ENCODE measurements around the gene EVX2. TPM values are rescaled to one million over a fixed set of nuclear protein-coding genes. Genes with fewer than 3 reads are reported as not detected.

EVX2 gene
- total RNA-seq, 1 experiment from 2014 or later = not detected

- H3K27me3 Mint-ChIP-seq (ENCODE audit: low read depth) = peaks cover 100% of the 10 kb centered on the region
- peaks cover 34% of the 10 kb centered on the region for H3K4me1 Mint-ChIP-seq
- DNase-seq (ENCODE audit: low spot score) = no peak
- TF ChIP-seq JAZF1 (CRISPR knock-in tag; IDR thresholded peaks at IDR 0.05) (no peak), GRHL2 (CRISPR knock-in tag; IDR thresholded peaks at IDR 0.05; ENCODE audit: insufficient replicate concordance, severe bottlenecking) (no peak), MXD4 (CRISPR knock-in tag; IDR thresholded peaks at IDR 0.05; ENCODE audit: borderline replicate concordance) (no peak), ETV6 (CRISPR knock-in tag; IDR thresholded peaks at IDR 0.05) (no peak)
- POLR2A ChIA-PET = no interaction called here
- no peak overlapping the region; the same call in 1 of the 2 replicates for H3K4me3 Mint-ChIP-seq
- H3K36me3 Mint-ChIP-seq = no peaks in the 10 kb centered on the region
- no peak overlapping the region for H3K27ac Mint-ChIP-seq
- CTCF ChIA-PET = interaction anchor here (0.7 to 1.9 kb wide), 4 partner anchors 9 to 868 kb away, joined by 3 to 12 read pairs (median 4); no protein-coding TSS in a partner anchor
- no peak for ATAC-seq
- no peaks in the 10 kb centered on the region for H3K9me3 Mint-ChIP-seq
Measured at GRCh38 chr2:176071330-176072291, 12.2 kb downstream of the EVX2 start.

GRCh38 chr2:176068419-176068832 is 15.3 kb downstream of the EVX2 start:
- H3K9me3 Mint-ChIP-seq = no peaks in the 10 kb centered on the region
- ChIA-PET CTCF (interaction anchor here (0.9 to 1.2 kb wide), 2 partner anchors 11 to 17 kb away, joined by 3 read pairs; no protein-coding TSS in a partner anchor), POLR2A (no interaction called here)
- no peak for DNase-seq (ENCODE audit: low spot score)
- peak overlapping the region; percentile 43 for H3K4me3 Mint-ChIP-seq
- ATAC-seq = no peak
- H3K27me3 Mint-ChIP-seq (ENCODE audit: low read depth) = peaks cover 100% of the 10 kb centered on the region
- no peaks in the 10 kb centered on the region for H3K36me3 Mint-ChIP-seq
- peaks cover 32% of the 10 kb centered on the region for H3K4me1 Mint-ChIP-seq
- H3K27ac Mint-ChIP-seq = no peak overlapping the region
- no peak for TF ChIP-seq NFE2L1 (CRISPR knock-in tag; IDR thresholded peaks at IDR 0.05)
- no peak for TF ChIP-seq ZNF671 (CRISPR knock-in tag; IDR thresholded peaks at IDR 0.05)
- no peak for TF ChIP-seq ESRRA (CRISPR knock-in tag; IDR thresholded peaks at IDR 0.05; ENCODE audit: borderline replicate concordance)
- no peak for TF ChIP-seq ATF1 (CRISPR knock-in tag; IDR thresholded peaks at IDR 0.05)
- TF ChIP-seq ZNF423 (CRISPR knock-in tag; IDR thresholded peaks at IDR 0.05) = no peak
- TF ChIP-seq ZNF396 (CRISPR knock-in tag; IDR thresholded peaks at IDR 0.05; ENCODE audit: borderline replicate concordance) = no peak
- TF ChIP-seq ARID4B (CRISPR knock-in tag; IDR thresholded peaks at IDR 0.05; ENCODE audit: borderline replicate concordance) = no peak
- TF ChIP-seq ERG (CRISPR knock-in tag; IDR thresholded peaks at IDR 0.05) = no peak
- no peak for TF ChIP-seq ZNF281 (CRISPR knock-in tag; IDR thresholded peaks at IDR 0.05)
- TF ChIP-seq FOXJ3 (CRISPR knock-in tag; IDR thresholded peaks at IDR 0.05; ENCODE audit: borderline replicate concordance) = no peak
- TF ChIP-seq ZNF532 (CRISPR knock-in tag; IDR thresholded peaks at IDR 0.05; ENCODE audit: borderline replicate concordance) = no peak
- no peak for TF ChIP-seq JAZF1 (CRISPR knock-in tag; IDR thresholded peaks at IDR 0.05)
- no peak for TF ChIP-seq NFYB (CRISPR knock-in tag; conservative IDR thresholded peaks at IDR 0.05; ENCODE audit: low read depth)
- no peak for TF ChIP-seq ELF4 (CRISPR knock-in tag; IDR thresholded peaks at IDR 0.05; ENCODE audit: low read depth)
- TF ChIP-seq GABPB1 (CRISPR knock-in tag; IDR thresholded peaks at IDR 0.05) = no peak
- no peak for TF ChIP-seq ZNF121 (CRISPR knock-in tag; IDR thresholded peaks at IDR 0.05)
- no peak for TF ChIP-seq ZSCAN18 (CRISPR knock-in tag; IDR thresholded peaks at IDR 0.05)

Measured in WTC11 (cell line).